GM12892 (cell line): ENCODE results near the gene GLCCI1.

Source experiments
- POLR2A ChIP-seq: IDR thresholded peaks from 2 replicates; pipeline ENCODE4 v1.6.1; 2011; ENCODE audit warnings: low read depth, low read length, control low read depth
- TAF1 ChIP-seq: IDR thresholded peaks from 2 replicates; pipeline ENCODE4 v1.6.1; 2011; ENCODE audit warnings: low read depth, mild to moderate bottlenecking, control low read depth, low read length, borderline replicate concordance

DNA sequence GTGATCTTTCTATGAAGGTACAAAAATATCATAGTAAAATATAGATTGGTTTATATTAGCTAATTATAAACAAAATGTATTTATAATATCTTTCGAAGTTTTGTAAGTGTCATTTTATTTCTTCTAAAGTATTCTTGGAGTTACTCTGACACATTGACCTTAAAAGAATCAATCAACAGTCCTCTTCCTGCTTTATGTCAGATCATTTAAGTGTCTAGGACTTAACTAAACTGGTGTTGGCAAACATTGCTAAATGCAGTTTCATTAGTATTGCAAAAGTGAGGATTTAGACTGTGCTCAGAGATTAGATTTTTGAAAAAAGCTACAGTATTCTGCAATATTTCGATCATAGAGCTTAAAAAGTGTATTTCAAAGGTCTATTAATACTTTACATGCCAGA, 10.3 kb downstream of the GLCCI1 start:
- TF ChIP-seq TAF1 (no peak), POLR2A (no peak)
